GM23338 (cell line): Measurements from ENCODE around the gene ZPBP2. TPM values are rescaled to one million over a fixed set of nuclear protein-coding genes. Genes with fewer than 3 reads are reported as not detected.

Experiments used
- ATAC-seq: fragments of 200-7000 bp; cut with Tn5 transposase; 3 replicates; pipeline ENCODE4 v1.9.1; 2020
- DNase-seq: peaks from one replicate; pipeline ENCODE4 v3.0.0-alpha.2; 2015; ENCODE audit warnings: low spot score
- H2AFZ ChIP-seq: fragments of 200-600 bp; sonication (generic); 2 replicates; pipeline ENCODE4 v1.8.0; 2016; ENCODE audit warnings: antibody characterized with exemption, mild to moderate bottlenecking, moderate library complexity
- H3F3A ChIP-seq: fragments of 200-600 bp; sonication (generic); replicated peaks from 2 replicates; pipeline ENCODE4 v1.8.0; 2017; ENCODE audit warnings: antibody characterized with exemption, mixed run types, low read depth
- H3K27ac ChIP-seq: fragments of 200-600 bp; sonication (generic); 2 replicates; pipeline ENCODE4 v1.6.1; 2016; ENCODE audit warnings: low read depth
- H3K27me3 ChIP-seq: fragments of 200-600 bp; sonication (generic); 2 replicates; pipeline ENCODE4 v1.8.0; 2016; ENCODE audit warnings: mild to moderate bottlenecking, mixed run types, moderate library complexity; ENCODE audit not compliant: insufficient read depth
- H3K36me3 ChIP-seq: fragments of 200-600 bp; sonication (generic); 2 replicates; pipeline ENCODE4 v1.8.0; 2016; ENCODE audit warnings: mild to moderate bottlenecking; ENCODE audit not compliant: insufficient read depth
- H3K4me1 ChIP-seq: fragments of 200-600 bp; sonication (generic); 2 replicates; pipeline ENCODE4 v1.8.0; 2016; ENCODE audit warnings: mild to moderate bottlenecking, moderate library complexity; ENCODE audit not compliant: insufficient read depth
- H3K4me2 ChIP-seq: fragments of 200-600 bp; sonication (generic); 2 replicates; pipeline ENCODE4 v1.7.1; 2017; ENCODE audit warnings: mixed run types
- H3K4me3 ChIP-seq: fragments of 200-600 bp; sonication (generic); 2 replicates; pipeline ENCODE4 v1.6.1; 2016; ENCODE audit warnings: mixed run types
- H3K79me2 ChIP-seq: fragments of 200-600 bp; sonication (generic); replicated peaks from 2 replicates; pipeline ENCODE4 v1.8.0; 2017; ENCODE audit warnings: mild to moderate bottlenecking; ENCODE audit not compliant: insufficient read depth
- H3K9me2 ChIP-seq: fragments of 200-600 bp; sonication (generic); 2 replicates; pipeline ENCODE4 v1.8.0; 2017; ENCODE audit not compliant: insufficient read depth
- H4K20me1 ChIP-seq: fragments of 200-600 bp; sonication (generic); replicated peaks from 2 replicates; pipeline ENCODE4 v1.8.0; 2017; ENCODE audit warnings: mild to moderate bottlenecking; ENCODE audit not compliant: insufficient read depth
- H3K27ac Mint-ChIP-seq: 2 replicates; pipeline ENCODE4 v1.8.0; 2020; ENCODE audit warnings: inconsistent platforms, mild to moderate bottlenecking, moderate library complexity, mixed read lengths
- H3K27me3 Mint-ChIP-seq: 3 replicates; pipeline ENCODE4 v1.8.0; 2022; ENCODE audit warnings: low read depth, mild to moderate bottlenecking, moderate library complexity, mixed read lengths, inconsistent platforms; ENCODE audit not compliant: insufficient read depth, poor library complexity
- H3K36me3 Mint-ChIP-seq: 3 replicates; pipeline ENCODE4 v1.8.0; 2021; ENCODE audit warnings: low read depth, mild to moderate bottlenecking, inconsistent platforms, moderate library complexity, mixed read lengths
- H3K4me1 Mint-ChIP-seq: 3 replicates; pipeline ENCODE4 v1.8.0; 2020; ENCODE audit warnings: mild to moderate bottlenecking, inconsistent platforms, mixed read lengths
- H3K4me3 Mint-ChIP-seq: 3 replicates; pipeline ENCODE4 v1.8.0; 2021; ENCODE audit warnings: moderate library complexity, mild to moderate bottlenecking, inconsistent platforms, mixed read lengths
- H3K9me3 Mint-ChIP-seq: 3 replicates; pipeline ENCODE4 v1.8.0; 2020; ENCODE audit warnings: moderate library complexity, mild to moderate bottlenecking, inconsistent platforms, mixed read lengths
- CREB1 ChIP-seq: fragments of 250-450 bp; sonication (Bioruptor Pico); IDR thresholded peaks from 2 replicates; pipeline ENCODE4 v1.5.0; 2020; ENCODE audit warnings: low read depth, mild to moderate bottlenecking, moderate library complexity
- EZH2 ChIP-seq: fragments of 200-600 bp; sonication (generic); IDR thresholded peaks from one replicate; pipeline ENCODE4 v1.8.0; 2017; ENCODE audit warnings: antibody characterized with exemption, mild to moderate bottlenecking, low read depth; ENCODE audit not compliant: unreplicated experiment
- EZH2phosphoT487 ChIP-seq: fragments of 200-600 bp; sonication (generic); IDR thresholded peaks from one replicate; pipeline ENCODE4 v1.8.1; 2018; ENCODE audit warnings: antibody characterized with exemption; ENCODE audit not compliant: unreplicated experiment
- JUNB ChIP-seq: IDR thresholded peaks from one replicate; pipeline ENCODE4 v1.6.1; 2016; ENCODE audit warnings: antibody characterized with exemption; ENCODE audit not compliant: unreplicated experiment
- NANOG ChIP-seq: IDR thresholded peaks from 2 replicates; pipeline ENCODE4 v1.6.1; 2016; ENCODE audit warnings: antibody characterized with exemption, borderline replicate concordance
- POLR2AphosphoS5 ChIP-seq: IDR thresholded peaks from 2 replicates; pipeline ENCODE4 v1.6.1; 2016; ENCODE audit warnings: antibody characterized with exemption, low read depth
- STAT1 ChIP-seq: IDR thresholded peaks from one replicate; pipeline ENCODE4 v1.6.1; 2016; ENCODE audit warnings: antibody characterized with exemption; ENCODE audit not compliant: unreplicated experiment
- ZNF114 ChIP-seq: fragments of 250-450 bp; sonication (Bioruptor Pico); IDR thresholded peaks from 2 replicates; pipeline ENCODE4 v1.5.0; 2020; ENCODE audit warnings: mild to moderate bottlenecking, moderate library complexity
- ZNF331 ChIP-seq: fragments of 250-450 bp; sonication (Bioruptor Pico); IDR thresholded peaks from 2 replicates; pipeline ENCODE4 v1.5.0; 2020; ENCODE audit warnings: low read depth, mild to moderate bottlenecking, moderate library complexity
- polyA plus RNA-seq: library from polyadenylated mRNA; unstranded; fragments of >200 nt; fragmentation: Nextera tagmentation; extraction: Ambion mirVana; gene quantifications from 2 replicates; pipeline ENCODE4 v1.2.1, GENCODE V29; 2016
- total RNA-seq: library from RNA; depleted of rRNA; stranded (reverse); fragments of >200 nt; shearing (Covaris generic); gene quantifications from 2 replicates; pipeline ENCODE4 v1.2.3, GENCODE V29; 2014
- TF ChIP-seq, protein P1 (sequence below): IDR thresholded peaks from one replicate; pipeline ENCODE4 v1.6.1; 2018; ENCODE audit warnings: antibody characterized with exemption; ENCODE audit not compliant: unreplicated experiment
- TF ChIP-seq, protein P2 (sequence below): IDR thresholded peaks from 2 replicates; pipeline ENCODE4 v1.6.1; 2016; ENCODE audit warnings: antibody characterized with exemption
- TF ChIP-seq, protein P3 (sequence below), 2 experiments: fragments of 200-600 bp in 1 of 2; sonication (generic) in 1 of 2; conservative IDR thresholded peaks; 2 replicates each; pipeline versions ENCODE4 v1.5.1 to v1.6.1; 2016 to 2017; ENCODE audit warnings: antibody characterized with exemption in 2 of 2, low read depth in 2 of 2, mild to moderate bottlenecking in 2 of 2, moderate library complexity in 1 of 2
- TF ChIP-seq, protein P4 (sequence below): fragments of 250-450 bp; sonication (Bioruptor Pico); IDR thresholded peaks from 2 replicates; pipeline ENCODE4 v1.5.0; 2020; ENCODE audit warnings: mild to moderate bottlenecking, moderate library complexity

Gene ZPBP2
- total and polyA plus RNA-seq, 2 experiments from 2014 or later = not detected

DNA sequence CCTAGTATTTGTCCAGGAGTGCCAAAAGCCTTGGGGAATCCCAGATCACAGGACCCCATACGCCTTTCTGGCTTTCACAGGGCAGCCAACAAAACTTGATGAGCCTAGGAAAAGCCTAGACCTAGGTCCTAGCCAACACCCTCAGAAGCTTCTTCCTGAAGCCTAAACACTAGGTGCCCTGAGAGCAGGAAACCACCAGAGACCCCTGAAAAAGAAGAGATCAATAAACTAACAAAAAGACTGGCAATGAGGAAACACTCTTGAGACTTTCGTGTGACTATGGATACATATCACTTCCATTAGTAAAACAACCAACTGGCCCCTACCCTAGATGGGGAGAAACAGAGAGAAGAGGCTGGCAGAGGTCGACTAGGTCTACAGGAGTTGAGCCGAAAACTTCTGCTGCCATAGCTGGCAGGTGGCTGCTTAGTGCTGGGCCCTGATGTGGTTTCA lies 58.2 kb downstream of the ZPBP2 start:
- Histone ChIP-seq H3K9me2 (no peaks in the 10 kb centered on the region), H3K4me2 (peak overlapping the region; percentile 93), H3K27me3 (no peaks in the 10 kb centered on the region), H3K4me3 (peak overlapping the region; percentile 97), H3K36me3 (peaks cover 5% of the 10 kb centered on the region; the same call in 1 of the 2 replicates), H3K4me1 (peaks cover 15% of the 10 kb centered on the region), H3K79me2 (peaks cover 32% of the 10 kb centered on the region), H3F3A (peaks cover 7% of the 10 kb centered on the region), H3K27ac (no peak overlapping the region), H4K20me1 (peaks cover 17% of the 10 kb centered on the region), H2AFZ (no peak overlapping the region)
- TF ChIP-seq CREB1 (CRISPR knock-in tag) (no peak), ZNF114 (CRISPR knock-in tag) (no peak), EZH2 (no peak), POLR2AphosphoS5 (no peak), STAT1 (no peak), JUNB (no peak), EZH2phosphoT487 (no peak), ZNF331 (CRISPR knock-in tag) (no peak), NANOG (no peak)
- TF ChIP-seq, protein P1, sequence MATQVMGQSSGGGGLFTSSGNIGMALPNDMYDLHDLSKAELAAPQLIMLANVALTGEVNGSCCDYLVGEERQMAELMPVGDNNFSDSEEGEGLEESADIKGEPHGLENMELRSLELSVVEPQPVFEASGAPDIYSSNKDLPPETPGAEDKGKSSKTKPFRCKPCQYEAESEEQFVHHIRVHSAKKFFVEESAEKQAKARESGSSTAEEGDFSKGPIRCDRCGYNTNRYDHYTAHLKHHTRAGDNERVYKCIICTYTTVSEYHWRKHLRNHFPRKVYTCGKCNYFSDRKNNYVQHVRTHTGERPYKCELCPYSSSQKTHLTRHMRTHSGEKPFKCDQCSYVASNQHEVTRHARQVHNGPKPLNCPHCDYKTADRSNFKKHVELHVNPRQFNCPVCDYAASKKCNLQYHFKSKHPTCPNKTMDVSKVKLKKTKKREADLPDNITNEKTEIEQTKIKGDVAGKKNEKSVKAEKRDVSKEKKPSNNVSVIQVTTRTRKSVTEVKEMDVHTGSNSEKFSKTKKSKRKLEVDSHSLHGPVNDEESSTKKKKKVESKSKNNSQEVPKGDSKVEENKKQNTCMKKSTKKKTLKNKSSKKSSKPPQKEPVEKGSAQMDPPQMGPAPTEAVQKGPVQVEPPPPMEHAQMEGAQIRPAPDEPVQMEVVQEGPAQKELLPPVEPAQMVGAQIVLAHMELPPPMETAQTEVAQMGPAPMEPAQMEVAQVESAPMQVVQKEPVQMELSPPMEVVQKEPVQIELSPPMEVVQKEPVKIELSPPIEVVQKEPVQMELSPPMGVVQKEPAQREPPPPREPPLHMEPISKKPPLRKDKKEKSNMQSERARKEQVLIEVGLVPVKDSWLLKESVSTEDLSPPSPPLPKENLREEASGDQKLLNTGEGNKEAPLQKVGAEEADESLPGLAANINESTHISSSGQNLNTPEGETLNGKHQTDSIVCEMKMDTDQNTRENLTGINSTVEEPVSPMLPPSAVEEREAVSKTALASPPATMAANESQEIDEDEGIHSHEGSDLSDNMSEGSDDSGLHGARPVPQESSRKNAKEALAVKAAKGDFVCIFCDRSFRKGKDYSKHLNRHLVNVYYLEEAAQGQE = no peak
- TF ChIP-seq, protein P2, sequence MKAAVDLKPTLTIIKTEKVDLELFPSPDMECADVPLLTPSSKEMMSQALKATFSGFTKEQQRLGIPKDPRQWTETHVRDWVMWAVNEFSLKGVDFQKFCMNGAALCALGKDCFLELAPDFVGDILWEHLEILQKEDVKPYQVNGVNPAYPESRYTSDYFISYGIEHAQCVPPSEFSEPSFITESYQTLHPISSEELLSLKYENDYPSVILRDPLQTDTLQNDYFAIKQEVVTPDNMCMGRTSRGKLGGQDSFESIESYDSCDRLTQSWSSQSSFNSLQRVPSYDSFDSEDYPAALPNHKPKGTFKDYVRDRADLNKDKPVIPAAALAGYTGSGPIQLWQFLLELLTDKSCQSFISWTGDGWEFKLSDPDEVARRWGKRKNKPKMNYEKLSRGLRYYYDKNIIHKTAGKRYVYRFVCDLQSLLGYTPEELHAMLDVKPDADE = no peak
- TF ChIP-seq, protein P3, sequence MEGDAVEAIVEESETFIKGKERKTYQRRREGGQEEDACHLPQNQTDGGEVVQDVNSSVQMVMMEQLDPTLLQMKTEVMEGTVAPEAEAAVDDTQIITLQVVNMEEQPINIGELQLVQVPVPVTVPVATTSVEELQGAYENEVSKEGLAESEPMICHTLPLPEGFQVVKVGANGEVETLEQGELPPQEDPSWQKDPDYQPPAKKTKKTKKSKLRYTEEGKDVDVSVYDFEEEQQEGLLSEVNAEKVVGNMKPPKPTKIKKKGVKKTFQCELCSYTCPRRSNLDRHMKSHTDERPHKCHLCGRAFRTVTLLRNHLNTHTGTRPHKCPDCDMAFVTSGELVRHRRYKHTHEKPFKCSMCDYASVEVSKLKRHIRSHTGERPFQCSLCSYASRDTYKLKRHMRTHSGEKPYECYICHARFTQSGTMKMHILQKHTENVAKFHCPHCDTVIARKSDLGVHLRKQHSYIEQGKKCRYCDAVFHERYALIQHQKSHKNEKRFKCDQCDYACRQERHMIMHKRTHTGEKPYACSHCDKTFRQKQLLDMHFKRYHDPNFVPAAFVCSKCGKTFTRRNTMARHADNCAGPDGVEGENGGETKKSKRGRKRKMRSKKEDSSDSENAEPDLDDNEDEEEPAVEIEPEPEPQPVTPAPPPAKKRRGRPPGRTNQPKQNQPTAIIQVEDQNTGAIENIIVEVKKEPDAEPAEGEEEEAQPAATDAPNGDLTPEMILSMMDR (conservative IDR thresholded peaks at IDR 0.05; ENCODE audit: low read depth in 2 of 2) = no peak
- TF ChIP-seq, protein P4, sequence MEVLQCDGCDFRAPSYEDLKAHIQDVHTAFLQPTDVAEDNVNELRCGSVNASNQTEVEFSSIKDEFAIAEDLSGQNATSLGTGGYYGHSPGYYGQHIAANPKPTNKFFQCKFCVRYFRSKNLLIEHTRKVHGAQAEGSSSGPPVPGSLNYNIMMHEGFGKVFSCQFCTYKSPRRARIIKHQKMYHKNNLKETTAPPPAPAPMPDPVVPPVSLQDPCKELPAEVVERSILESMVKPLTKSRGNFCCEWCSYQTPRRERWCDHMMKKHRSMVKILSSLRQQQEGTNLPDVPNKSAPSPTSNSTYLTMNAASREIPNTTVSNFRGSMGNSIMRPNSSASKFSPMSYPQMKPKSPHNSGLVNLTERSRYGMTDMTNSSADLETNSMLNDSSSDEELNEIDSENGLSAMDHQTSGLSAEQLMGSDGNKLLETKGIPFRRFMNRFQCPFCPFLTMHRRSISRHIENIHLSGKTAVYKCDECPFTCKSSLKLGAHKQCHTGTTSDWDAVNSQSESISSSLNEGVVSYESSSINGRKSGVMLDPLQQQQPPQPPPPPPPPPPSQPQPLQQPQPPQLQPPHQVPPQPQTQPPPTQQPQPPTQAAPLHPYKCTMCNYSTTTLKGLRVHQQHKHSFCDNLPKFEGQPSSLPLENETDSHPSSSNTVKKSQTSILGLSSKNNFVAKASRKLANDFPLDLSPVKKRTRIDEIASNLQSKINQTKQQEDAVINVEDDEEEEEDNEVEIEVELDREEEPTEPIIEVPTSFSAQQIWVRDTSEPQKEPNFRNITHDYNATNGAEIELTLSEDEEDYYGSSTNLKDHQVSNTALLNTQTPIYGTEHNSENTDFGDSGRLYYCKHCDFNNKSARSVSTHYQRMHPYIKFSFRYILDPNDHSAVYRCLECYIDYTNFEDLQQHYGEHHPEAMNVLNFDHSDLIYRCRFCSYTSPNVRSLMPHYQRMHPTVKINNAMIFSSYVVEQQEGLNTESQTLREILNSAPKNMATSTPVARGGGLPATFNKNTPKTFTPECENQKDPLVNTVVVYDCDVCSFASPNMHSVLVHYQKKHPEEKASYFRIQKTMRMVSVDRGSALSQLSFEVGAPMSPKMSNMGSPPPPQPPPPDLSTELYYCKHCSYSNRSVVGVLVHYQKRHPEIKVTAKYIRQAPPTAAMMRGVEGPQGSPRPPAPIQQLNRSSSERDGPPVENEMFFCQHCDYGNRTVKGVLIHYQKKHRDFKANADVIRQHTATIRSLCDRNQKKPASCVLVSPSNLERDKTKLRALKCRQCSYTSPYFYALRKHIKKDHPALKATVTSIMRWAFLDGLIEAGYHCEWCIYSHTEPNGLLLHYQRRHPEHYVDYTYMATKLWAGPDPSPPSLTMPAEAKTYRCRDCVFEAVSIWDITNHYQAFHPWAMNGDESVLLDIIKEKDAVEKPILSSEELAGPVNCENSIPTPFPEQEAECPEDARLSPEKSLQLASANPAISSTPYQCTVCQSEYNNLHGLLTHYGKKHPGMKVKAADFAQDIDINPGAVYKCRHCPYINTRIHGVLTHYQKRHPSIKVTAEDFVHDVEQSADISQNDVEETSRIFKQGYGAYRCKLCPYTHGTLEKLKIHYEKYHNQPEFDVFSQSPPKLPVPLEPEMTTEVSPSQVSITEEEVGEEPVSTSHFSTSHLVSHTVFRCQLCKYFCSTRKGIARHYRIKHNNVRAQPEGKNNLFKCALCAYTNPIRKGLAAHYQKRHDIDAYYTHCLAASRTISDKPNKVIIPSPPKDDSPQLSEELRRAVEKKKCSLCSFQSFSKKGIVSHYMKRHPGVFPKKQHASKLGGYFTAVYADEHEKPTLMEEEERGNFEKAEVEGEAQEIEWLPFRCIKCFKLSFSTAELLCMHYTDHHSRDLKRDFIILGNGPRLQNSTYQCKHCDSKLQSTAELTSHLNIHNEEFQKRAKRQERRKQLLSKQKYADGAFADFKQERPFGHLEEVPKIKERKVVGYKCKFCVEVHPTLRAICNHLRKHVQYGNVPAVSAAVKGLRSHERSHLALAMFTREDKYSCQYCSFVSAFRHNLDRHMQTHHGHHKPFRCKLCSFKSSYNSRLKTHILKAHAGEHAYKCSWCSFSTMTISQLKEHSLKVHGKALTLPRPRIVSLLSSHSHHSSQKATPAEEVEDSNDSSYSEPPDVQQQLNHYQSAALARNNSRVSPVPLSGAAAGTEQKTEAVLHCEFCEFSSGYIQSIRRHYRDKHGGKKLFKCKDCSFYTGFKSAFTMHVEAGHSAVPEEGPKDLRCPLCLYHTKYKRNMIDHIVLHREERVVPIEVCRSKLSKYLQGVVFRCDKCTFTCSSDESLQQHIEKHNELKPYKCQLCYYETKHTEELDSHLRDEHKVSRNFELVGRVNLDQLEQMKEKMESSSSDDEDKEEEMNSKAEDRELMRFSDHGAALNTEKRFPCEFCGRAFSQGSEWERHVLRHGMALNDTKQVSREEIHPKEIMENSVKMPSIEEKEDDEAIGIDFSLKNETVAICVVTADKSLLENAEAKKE = no peak
- Mint-ChIP-seq H3K36me3 (peaks cover 28% of the 10 kb centered on the region), H3K27ac (peak overlapping the region; percentile 90), H3K4me3 (peak overlapping the region; percentile 85), H3K4me1 (peaks cover 42% of the 10 kb centered on the region), H3K27me3 (peaks cover 5% of the 10 kb centered on the region), H3K9me3 (no peaks in the 10 kb centered on the region)
- DNase-seq (no peak), ATAC-seq (no peak)
